ENCODE measurements around the gene GRAP. TPM values are rescaled to one million over a fixed set of nuclear protein-coding genes. Genes with fewer than 3 reads are reported as not detected.
"Not testable (repeated sequence)": the region's sequence is repeated elsewhere in the genome, so short reads cannot be mapped to it uniquely, and the experiment has no call there.

The GRAP gene
- total RNA-seq, 1 experiment from 2014 or later: 0.48 TPM

GRCh38 chr17:19023209-19023999 lies 23.4 kb downstream of the GRAP start:
- in situ Hi-C loops (cut with HindIII; ENCODE audit: low pct_unique_long_range_greater_than_20kb, low sequenced_read_pairs): no loop called here
- DNase-seq (ENCODE audit: low read depth, low spot score): no peak

DNA sequence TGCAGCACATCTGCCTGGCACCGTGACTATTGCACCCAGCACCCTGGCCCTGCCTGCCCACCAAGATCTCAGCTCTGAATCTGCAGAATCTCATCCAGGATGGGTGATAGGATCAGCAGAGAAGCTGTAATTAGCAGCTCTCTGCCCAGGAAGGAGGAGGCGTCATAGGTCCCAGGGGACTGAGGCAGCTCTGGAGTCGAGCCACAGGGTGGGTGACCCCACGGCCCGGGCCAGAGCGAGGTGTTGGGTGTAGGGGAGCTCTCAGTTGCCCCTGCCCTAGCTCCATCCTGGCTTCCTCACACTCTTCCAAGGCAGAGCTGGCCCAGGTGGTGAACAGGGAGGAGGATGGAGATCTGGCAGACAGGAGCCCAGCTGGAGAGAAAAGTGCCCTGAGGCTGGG lies 24.0 kb downstream of the GRAP start:
- no peak for DNase-seq (ENCODE audit: low read depth, low spot score)
- in situ Hi-C loops (cut with HindIII; ENCODE audit: low pct_unique_long_range_greater_than_20kb, low sequenced_read_pairs): no loop called here

DNA sequence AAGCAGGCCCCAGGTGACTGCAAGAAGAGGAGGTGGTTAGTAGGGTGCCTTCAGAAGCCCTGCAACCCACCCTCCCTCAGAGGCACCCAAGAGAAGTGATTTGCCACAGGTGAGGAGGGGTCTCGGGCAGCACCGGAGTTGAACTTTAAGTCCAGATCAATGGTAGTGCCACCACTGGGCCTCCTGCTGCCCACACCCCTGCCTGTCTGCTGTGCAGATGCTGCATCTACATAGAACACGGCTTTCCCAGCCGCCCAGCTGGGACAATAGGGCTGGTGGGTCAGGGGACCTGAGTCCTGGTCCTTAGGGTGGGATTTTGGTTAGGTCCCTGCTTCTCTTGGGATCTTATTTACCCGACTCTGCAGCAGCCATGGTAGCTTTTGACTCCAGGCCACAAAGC lies 24.6 kb downstream of the GRAP start:
- in situ Hi-C loops (cut with HindIII; ENCODE audit: low pct_unique_long_range_greater_than_20kb, low sequenced_read_pairs): no loop called here
- DNase-seq (ENCODE audit: low read depth, low spot score): no peak

GRCh38 chr17:19021622-19022083 lies 25.1 kb downstream of the GRAP start:
- in situ Hi-C loops (cut with HindIII; ENCODE audit: low pct_unique_long_range_greater_than_20kb, low sequenced_read_pairs): no loop called here
- DNase-seq (ENCODE audit: low read depth, low spot score): peak; percentile 23

- DNase-seq (ENCODE audit: low read depth, low spot score); in situ Hi-C loops (cut with HindIII; ENCODE audit: low pct_unique_long_range_greater_than_20kb, low sequenced_read_pairs): not testable (repeated sequence)
Measured at GRCh38 chr17:19021011-19021621, 25.6 kb downstream of the GRAP start.

DNA sequence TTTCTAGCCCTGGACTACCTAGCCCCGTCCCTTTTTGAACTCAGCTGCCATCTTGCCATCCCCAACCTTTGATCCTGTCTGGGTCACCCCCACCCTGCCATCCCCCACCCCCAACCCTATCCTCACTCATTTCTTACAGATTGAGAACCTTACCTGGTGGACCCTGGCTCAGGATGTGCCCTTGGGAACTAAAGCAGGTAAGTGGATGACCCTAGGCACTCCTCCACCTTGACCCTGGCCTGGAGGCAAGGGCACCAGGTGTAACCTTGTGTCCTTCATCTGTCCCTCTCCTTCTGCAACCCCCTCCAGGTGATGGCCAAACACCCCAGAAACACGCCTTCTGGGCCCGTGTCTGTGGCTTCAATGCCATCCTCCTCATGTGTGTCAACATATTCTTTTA lies 26.7 kb downstream of the GRAP start:
- in situ Hi-C loops (cut with HindIII; ENCODE audit: low pct_unique_long_range_greater_than_20kb, low sequenced_read_pairs): no loop called here
- no peak for DNase-seq (ENCODE audit: low read depth, low spot score)

DNA sequence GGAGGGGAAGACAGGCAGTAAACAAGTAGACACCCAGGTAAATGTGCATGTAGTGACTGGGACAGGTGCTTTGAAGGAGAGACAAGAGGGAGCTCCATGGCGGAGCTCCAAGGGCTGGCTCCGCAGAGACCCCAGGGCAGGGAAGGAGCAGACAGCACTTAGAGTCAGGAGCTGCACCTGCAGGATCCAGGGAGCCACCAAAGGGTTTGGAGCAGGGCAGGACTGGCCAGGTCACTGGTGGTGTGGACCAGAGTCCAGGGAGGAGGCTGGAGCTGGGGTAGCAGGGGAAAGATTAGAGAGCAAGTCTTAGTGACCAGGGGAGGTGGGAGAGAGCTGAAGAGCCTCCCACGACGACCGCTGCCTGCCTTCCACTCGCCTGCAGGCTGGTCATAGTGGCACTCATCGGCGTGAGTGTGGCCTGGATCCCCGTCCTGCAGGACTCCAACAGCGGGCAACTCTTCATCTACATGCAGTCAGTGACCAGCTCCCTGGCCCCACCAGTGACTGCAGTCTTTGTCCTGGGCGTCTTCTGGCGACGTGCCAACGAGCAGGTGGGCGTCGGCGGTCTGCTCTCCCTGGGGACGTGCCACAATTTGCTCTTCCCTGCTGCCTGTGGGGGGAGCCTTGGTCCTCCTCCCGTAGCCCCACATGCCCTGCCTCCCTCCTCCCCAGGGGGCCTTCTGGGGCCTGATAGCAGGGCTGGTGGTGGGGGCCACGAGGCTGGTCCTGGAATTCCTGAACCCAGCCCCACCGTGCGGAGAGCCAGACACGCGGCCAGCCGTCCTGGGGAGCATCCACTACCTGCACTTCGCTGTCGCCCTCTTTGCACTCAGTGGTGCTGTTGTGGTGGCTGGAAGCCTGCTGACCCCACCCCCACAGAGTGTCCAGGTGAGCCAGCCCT lies 27.5 kb downstream of the GRAP start:
- DNase-seq (ENCODE audit: low read depth, low spot score): no peak
- in situ Hi-C loops (cut with HindIII; ENCODE audit: low pct_unique_long_range_greater_than_20kb, low sequenced_read_pairs): no loop called here

DNA sequence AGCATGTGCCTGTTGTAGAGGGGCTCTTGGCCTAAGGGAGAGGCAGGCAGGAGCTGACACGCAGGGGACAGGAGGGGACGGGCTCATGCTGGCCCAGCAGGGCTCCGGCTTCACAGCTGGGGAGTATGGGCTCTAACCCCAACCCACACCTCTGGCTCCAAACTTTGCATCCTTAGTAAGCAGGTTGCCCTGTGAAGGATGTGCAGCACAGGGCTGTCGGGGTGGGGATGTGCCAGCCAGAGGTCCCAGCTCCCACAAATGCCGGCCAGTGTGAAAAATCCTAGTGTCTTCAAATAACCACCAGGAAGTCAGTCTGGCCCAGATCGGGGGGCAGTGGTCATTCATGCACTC lies 28.2 kb downstream of the GRAP start:
- in situ Hi-C loops (cut with HindIII; ENCODE audit: low pct_unique_long_range_greater_than_20kb, low sequenced_read_pairs): no loop called here

DNA sequence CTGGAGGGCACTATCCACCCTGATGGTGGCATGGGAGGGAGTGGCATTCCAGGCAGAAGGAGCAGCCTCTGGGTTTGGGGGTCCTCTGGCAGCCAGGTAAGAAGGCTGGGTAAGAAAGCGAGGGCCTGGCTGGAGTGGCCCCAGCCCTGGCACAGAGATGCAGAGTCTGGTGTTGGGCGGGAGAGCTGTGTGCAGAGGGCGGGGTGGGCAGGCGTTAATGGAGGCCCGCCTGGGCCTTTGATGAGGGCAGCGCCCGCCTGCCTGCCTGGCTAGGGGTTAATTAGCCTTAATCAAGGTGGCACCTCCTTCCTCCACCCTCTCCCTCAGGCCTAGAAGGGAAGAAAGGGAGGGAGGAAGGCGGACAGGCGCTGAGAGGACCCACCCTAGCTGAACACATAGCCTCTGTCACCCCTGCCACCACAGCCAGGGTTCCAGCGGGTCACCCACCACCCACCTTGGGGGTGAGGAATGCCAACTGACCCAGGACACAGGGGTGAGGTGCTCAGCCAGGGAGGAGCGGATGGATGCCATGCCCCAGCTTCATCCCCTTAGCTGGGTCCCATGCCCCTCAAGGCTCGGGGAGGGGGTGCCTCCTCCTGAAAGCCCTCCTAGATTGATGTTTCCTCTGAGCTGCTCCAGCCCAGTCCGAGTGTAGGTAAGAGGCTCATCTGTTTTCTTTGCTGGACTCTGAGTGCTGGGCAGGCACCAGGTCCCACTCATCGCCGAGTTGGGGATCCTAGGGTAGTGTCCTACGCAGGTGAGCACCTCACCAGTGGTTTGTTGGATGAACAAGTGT lies 28.8 kb downstream of the GRAP start:
- no peak for DNase-seq (ENCODE audit: low read depth, low spot score)
- in situ Hi-C loops (cut with HindIII; ENCODE audit: low pct_unique_long_range_greater_than_20kb, low sequenced_read_pairs): no loop called here

More for the DNA sequence above, 28.2 kb downstream of the GRAP start:
- no peak for DNase-seq (ENCODE audit: low read depth, low spot score)

DNA sequence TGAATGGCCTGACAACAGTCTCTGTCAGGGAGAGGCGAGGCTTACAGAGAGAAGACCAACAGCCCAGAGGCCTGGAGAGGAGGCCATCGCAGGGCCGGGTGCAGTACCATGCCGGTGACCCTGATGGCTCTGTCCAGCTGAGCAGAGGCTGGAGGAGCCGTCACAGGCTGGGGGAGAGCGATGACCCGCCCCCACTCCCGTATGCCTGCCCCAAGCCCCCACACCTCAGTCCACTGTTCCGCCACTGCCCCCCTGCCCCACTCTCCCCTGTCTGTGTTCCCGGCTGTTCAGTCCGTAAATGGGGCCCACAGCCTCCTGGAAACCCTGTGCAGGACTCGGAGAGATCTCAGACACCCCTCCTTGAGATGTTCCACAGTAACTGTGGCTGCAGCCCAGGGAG lies 29.4 kb downstream of the GRAP start:
- DNase-seq (ENCODE audit: low read depth, low spot score): no peak
- in situ Hi-C loops (cut with HindIII; ENCODE audit: low pct_unique_long_range_greater_than_20kb, low sequenced_read_pairs): no loop called here

- no peak for DNase-seq (ENCODE audit: low read depth, low spot score)
- in situ Hi-C loops (cut with HindIII; ENCODE audit: low pct_unique_long_range_greater_than_20kb, low sequenced_read_pairs): no loop called here
Measured at GRCh38 chr17:19016881-19017280, 29.9 kb downstream of the GRAP start.

- no peak for DNase-seq (ENCODE audit: low read depth, low spot score)
Measured at GRCh38 chr17:19016297-19016696, 30.5 kb downstream of the GRAP start.

DNA sequence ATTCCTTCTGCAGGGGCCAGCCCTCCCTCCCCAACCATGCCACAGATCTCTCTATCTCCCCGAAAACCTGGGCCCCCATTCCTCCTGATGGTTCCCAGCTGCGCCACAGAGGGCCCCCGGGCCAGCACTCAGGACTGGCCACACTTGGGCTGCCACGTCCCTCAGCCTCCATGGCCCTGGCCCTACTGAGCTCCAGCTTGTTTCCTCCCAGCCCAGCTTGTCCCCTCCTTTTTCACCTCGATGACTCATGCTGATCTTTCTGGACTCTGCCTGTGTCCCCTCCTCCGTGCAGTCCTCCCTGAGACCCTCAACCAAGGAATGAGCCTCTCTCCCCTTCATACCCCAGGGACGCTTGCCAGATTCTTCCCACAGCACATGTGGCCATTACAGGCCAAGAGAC lies 31.3 kb downstream of the GRAP start:
- DNase-seq (ENCODE audit: low read depth, low spot score): no peak
- in situ Hi-C loops (cut with HindIII; ENCODE audit: low pct_unique_long_range_greater_than_20kb, low sequenced_read_pairs): no loop called here

More at GRCh38 chr17:19016297-19016696, 30.5 kb downstream of the GRAP start:
- in situ Hi-C loops (cut with HindIII; ENCODE audit: low pct_unique_long_range_greater_than_20kb, low sequenced_read_pairs): no loop called here

- DNase-seq (ENCODE audit: low read depth, low spot score): no peak
- in situ Hi-C loops (cut with HindIII; ENCODE audit: low pct_unique_long_range_greater_than_20kb, low sequenced_read_pairs): no loop called here
Measured at GRCh38 chr17:19014628-19015215, 32.0 kb downstream of the GRAP start.

DNA sequence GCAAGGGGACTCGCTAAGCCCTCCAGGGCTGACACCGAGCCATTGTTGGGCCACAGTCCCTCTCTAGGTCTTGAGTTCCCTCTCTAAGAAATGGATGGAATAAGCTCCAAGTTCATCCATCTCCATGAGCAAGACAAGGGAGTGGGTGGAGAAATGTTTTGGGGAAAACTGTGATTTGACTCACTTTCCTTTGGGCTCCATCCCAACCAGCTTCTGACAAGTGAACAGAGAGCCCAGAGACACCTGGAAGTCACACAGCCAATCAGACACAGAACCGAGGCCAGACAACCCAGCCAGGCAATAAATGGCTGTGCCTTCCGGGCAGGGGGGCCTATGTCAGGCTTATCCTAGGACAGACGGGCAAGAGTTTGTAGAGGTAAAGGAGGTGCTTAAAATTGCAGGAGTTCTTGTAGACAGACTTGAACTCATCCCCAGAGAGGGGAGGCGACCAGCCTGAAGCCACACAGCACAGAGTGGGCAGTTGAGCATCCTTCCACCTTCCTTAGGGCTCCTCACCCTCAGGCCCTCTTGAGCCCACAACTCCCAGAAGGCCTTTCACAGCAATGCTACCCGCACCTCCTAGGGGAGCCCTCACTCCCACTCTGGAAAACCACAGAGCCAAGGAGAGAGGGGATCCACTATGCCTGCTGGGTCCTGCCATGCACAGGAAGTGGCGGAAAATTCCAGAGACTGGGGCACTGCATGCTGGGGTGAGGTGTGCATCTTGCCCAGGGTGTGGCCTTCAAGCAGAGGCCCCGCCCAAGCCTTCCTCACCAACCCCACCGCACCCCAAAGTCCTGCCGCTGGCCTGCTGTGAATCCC lies 32.7 kb downstream of the GRAP start:
- DNase-seq (ENCODE audit: low read depth, low spot score): no peak
- in situ Hi-C loops (cut with HindIII; ENCODE audit: low pct_unique_long_range_greater_than_20kb, low sequenced_read_pairs): no loop called here

- in situ Hi-C loops (cut with HindIII; ENCODE audit: low pct_unique_long_range_greater_than_20kb, low sequenced_read_pairs): no loop called here
- DNase-seq (ENCODE audit: low read depth, low spot score): no peak
Measured at GRCh38 chr17:19013226-19013625, 33.5 kb downstream of the GRAP start.
